Ovary (tissue), 9 donors: ENCODE data around the gene NFIL3. TPM values are rescaled to one million over a fixed set of nuclear protein-coding genes. Genes with fewer than 3 reads are reported as not detected.
"Not testable (repeated sequence)": the region's sequence is repeated elsewhere in the genome, so short reads cannot be mapped to it uniquely, and the experiment has no call there.

ENCODE experiments used
- DNase-seq, 5 donors: peaks; one replicate each; pipeline ENCODE4 v3.0.0-alpha.2; 2019 to 2020
- H3K27ac ChIP-seq, 2 donors: fragments of 200-600 bp; one replicate each; pipeline versions ENCODE4 v1.5.1 to v1.8.0; 2019 to 2022
- H3K27me3 ChIP-seq: fragments of 200-600 bp; one replicate; pipeline ENCODE4 v1.8.0; 2022
- H3K36me3 ChIP-seq: fragments of 200-600 bp; sonication (generic); one replicate; pipeline ENCODE4 v1.5.1; 2019
- H3K4me1 ChIP-seq: one replicate; pipeline ENCODE4 v1.8.1; 2013; ENCODE audit warnings: mild to moderate bottlenecking, moderate library complexity; ENCODE audit not compliant: insufficient read depth
- H3K4me3 ChIP-seq: fragments of 200-600 bp; sonication (generic); one replicate; pipeline ENCODE4 v1.5.1; 2017
- H3K9me3 ChIP-seq, 2 donors: fragments of 200-600 bp in 1 of 2; sonication (generic) in 1 of 2; one replicate each; pipeline versions ENCODE4 v1.5.1 to v1.8.1; 2013 to 2019; ENCODE audit warnings: mild to moderate bottlenecking in 1 of 2, moderate library complexity in 1 of 2
- CTCF ChIP-seq, 3 donors: fragments of 450-650 bp in 2 of 3; fragments of 200-600 bp in 1 of 3; IDR thresholded peaks; one replicate each; pipeline versions ENCODE4 v1.5.1 to v1.8.0; 2016 to 2022; ENCODE audit warnings: antibody characterized with exemption in 3 of 3, mild to moderate bottlenecking in 1 of 3
- EP300 ChIP-seq: sonication (generic); formaldehyde crosslinking; IDR thresholded peaks from one replicate; pipeline ENCODE4 v1.6.1; 2017; ENCODE audit warnings: antibody characterized with exemption
- POLR2A ChIP-seq: fragments of 450-650 bp; IDR thresholded peaks from one replicate; pipeline ENCODE4 v1.6.1; 2017; ENCODE audit warnings: antibody characterized with exemption, mild to moderate bottlenecking, moderate library complexity
- WGBS, 3 donors: extraction: QIAGEN DNeasy Blood & Tissue Kit in 1 of 3; methylation state at CpG; one replicate each; pipeline versions ENCODE4 v1.1.5 to v1.1.7; 2013 to 2017; 5-methylcytosine and 5-hydroxymethylcytosine counted together
- intact Hi-C, 4 donors: fragments of 100-400 bp; cut with DNase I; formaldehyde crosslinking; loops; one replicate each; pipeline versions ENCODE4 v1.11.0 to v1.15.1; 2022 to 2023
- polyA plus RNA-seq, 2 donors: library from polyadenylated mRNA; stranded (reverse); fragments of 200-250 nt in 1 of 2; fragments of 350-450 nt in 1 of 2; fragmentation: Illumina TruSeq in 1 of 2; extraction: RNeasy Lipid Tissue Mini Kit (QIAGEN cat#74804) in 1 of 2; gene quantifications; one replicate each; pipeline ENCODE4 v1.2.3, GENCODE V29; 2013 to 2014
- total RNA-seq, 7 donors: library from RNA; depleted of rRNA in 2 of 7; stranded (reverse); fragments of >200 nt in 2 of 7; fragmentation: NEBNext Ultra II Directional in 3 of 7; extraction: Animal tissue kit (Norgen Biotek cat#: 25700) in 3 of 7; gene quantifications; one replicate each; pipeline versions ENCODE4 v1.1.0 to v1.2.4, GENCODE V29; 2016 to 2023
- donor health status: DM: no; HTN: no; CAD: no; lungs with moderate emphysema.
- donor health status: DM: no; HTN: no; CAD: no.
- donor health status: Bipolar disorder and iron deficiency.
- donor health status: DM: yes; HTN: yes; CAD: no.
- donor health status: DM: no; HTN: no; CAD: no.
- donor health status: DM: yes; HTN: yes; CAD: no.

Gene NFIL3
- total and polyA plus RNA-seq, 9 donors, result 31.8 to 87.0 (median 45.7) TPM

GRCh38 chr9:91392435-91392834, 31.2 kb downstream of the NFIL3 start:
- H3K27ac ChIP-seq, result no peak overlapping the region
- no peaks in the 10 kb centered on the region for H3K36me3 ChIP-seq
- H3K9me3 ChIP-seq, result no peaks in the 10 kb centered on the region
- H3K27me3 ChIP-seq, result no peaks in the 10 kb centered on the region
- intact Hi-C loops, result no loop called here
- no peaks in the 10 kb centered on the region for H3K4me1 ChIP-seq
- TF ChIP-seq CTCF (IDR thresholded peaks at IDR 0.05), result no peak
- no peak overlapping the region for H3K4me3 ChIP-seq
- DNase-seq, result no peak
- 90 to 95% (median 95%) methylated on average over 1 of the region's 1 CpG for WGBS, 3 donors

- Histone ChIP-seq H3K4me1 (no peaks in the 10 kb centered on the region), H3K27me3 (no peaks in the 10 kb centered on the region), H3K27ac (no peak overlapping the region), H3K9me3 (no peaks in the 10 kb centered on the region), H3K4me3 (no peak overlapping the region), H3K36me3 (no peaks in the 10 kb centered on the region)
- TF ChIP-seq CTCF (IDR thresholded peaks at IDR 0.05) (no peak), EP300 (no peak), POLR2A (no peak)
- 93% methylated on average over 2 of the region's 2 CpGs for WGBS, 3 donors
- intact Hi-C loops, result no loop called here
- DNase-seq, result no peak
Observed at GRCh38 chr9:91391818-91392217, 31.8 kb downstream of the NFIL3 start.

GRCh38 chr9:91391412-91391811, 32.2 kb downstream of the NFIL3 start:
- Histone ChIP-seq H3K27me3 (no peaks in the 10 kb centered on the region), H3K4me1 (no peaks in the 10 kb centered on the region), H3K9me3 (no peaks in the 10 kb centered on the region), H3K4me3 (no peak overlapping the region), H3K27ac (no peak overlapping the region), H3K36me3 (no peaks in the 10 kb centered on the region)
- TF ChIP-seq POLR2A (no peak), CTCF (IDR thresholded peaks at IDR 0.05) (no peak), EP300 (no peak)
- DNase-seq, result no peak
- intact Hi-C loops, result no loop called here
- 59 to 84% (median 78%) methylated on average over 5 of the region's 5 CpGs for WGBS, 3 donors

GRCh38 chr9:91389686-91390085, 33.9 kb downstream of the NFIL3 start:
- H3K36me3 ChIP-seq, H3K9me3 ChIP-seq, intact Hi-C loops, H3K4me1 ChIP-seq, H3K27me3 ChIP-seq, DNase-seq, H3K4me3 ChIP-seq, H3K27ac ChIP-seq: not testable (repeated sequence)
- WGBS, 3 donors, result 93 to 95% (median 95%) methylated on average over 4 of the region's 4 CpGs

- H3K27me3 ChIP-seq, result no peaks in the 10 kb centered on the region
- no peak overlapping the region for H3K4me3 ChIP-seq
- intact Hi-C loops, result no loop called here
- TF ChIP-seq CTCF (IDR thresholded peaks at IDR 0.05) (no peak), POLR2A (no peak), EP300 (no peak)
- no peak overlapping the region for H3K27ac ChIP-seq
- H3K36me3 ChIP-seq, result no peaks in the 10 kb centered on the region
- no peaks in the 10 kb centered on the region for H3K9me3 ChIP-seq
- DNase-seq, result no peak
- H3K4me1 ChIP-seq, result no peaks in the 10 kb centered on the region
Observed at GRCh38 chr9:91386765-91387164, 36.9 kb downstream of the NFIL3 start.
